Vagina (tissue), 2 donors: ENCODE results near the gene ANKRD39. TPM values are rescaled to one million over a fixed set of nuclear protein-coding genes. Genes with fewer than 3 reads are reported as not detected.

Experiments used
- DNase-seq, 2 donors: peaks; one replicate each; pipeline ENCODE4 v3.0.0-alpha.2; 2017; ENCODE audit errors: extremely low spot score in 2 of 2
- H3K27ac ChIP-seq: fragments of 200-600 bp; sonication (generic); one replicate; pipeline ENCODE4 v1.5.1; 2019
- H3K27me3 ChIP-seq: fragments of 200-600 bp; sonication (generic); one replicate; pipeline ENCODE4 v1.5.1; 2019
- H3K36me3 ChIP-seq, 2 donors: fragments of 200-600 bp; sonication (generic); one replicate each; pipeline ENCODE4 v1.5.1; 2017 to 2019
- H3K4me1 ChIP-seq: fragments of 200-600 bp; sonication (generic); one replicate; pipeline ENCODE4 v1.5.1; 2019
- H3K4me3 ChIP-seq, 2 donors: fragments of 200-600 bp; sonication (generic); 1 replicate in 1 of 2; 2 replicates in 1 of 2; pipeline ENCODE4 v1.5.1; 2016 to 2019
- H3K9me3 ChIP-seq: fragments of 200-600 bp; sonication (generic); one replicate; pipeline ENCODE4 v1.5.1; 2019
- POLR2A ChIP-seq, 2 donors: fragments of 450-650 bp; IDR thresholded peaks; one replicate each; pipeline ENCODE4 v1.6.1; 2017; ENCODE audit warnings: antibody characterized with exemption in 2 of 2, mild to moderate bottlenecking in 2 of 2, moderate library complexity in 2 of 2
- POLR2AphosphoS5 ChIP-seq, 2 donors: sonication (generic); formaldehyde crosslinking; IDR thresholded peaks; one replicate each; pipeline ENCODE4 v1.9.0; 2017; ENCODE audit warnings: antibody characterized with exemption in 2 of 2, mild to moderate bottlenecking in 2 of 2, low read depth in 1 of 2; ENCODE audit not compliant: insufficient read depth in 1 of 2
- intact Hi-C: fragments of 100-400 bp; cut with DNase I; formaldehyde crosslinking; loops from one replicate; pipeline ENCODE4 v1.15.1; 2023
- microRNA counts, 2 donors: library from miRNA; unstranded; fragments of <30 nt; microRNA quantifications; one replicate each; lab custom pipeline; 2016 to 2017
- microRNA-seq: library from miRNA; unstranded; fragments of <30 nt; microRNA quantifications from one replicate; pipeline ENCODE4, GENCODE V29; 2017; ENCODE audit warnings: borderline number of aligned reads, borderline replicate concordance
- small RNA-seq: library from RNA; depleted of rRNA; stranded (forward); fragments of <200 nt; gene quantifications from one replicate; pipeline ENCODE3, GENCODE V24; 2016
- total RNA-seq: library from RNA; depleted of rRNA; stranded (reverse); fragments of >200 nt; gene quantifications from one replicate; pipeline ENCODE4 v1.2.3, GENCODE V29; 2016
- TF ChIP-seq, protein P1 (sequence below), 3 experiments: fragments of 450-650 bp in 2 of 3; fragments of 200-600 bp in 1 of 3; sonication (generic) in 1 of 3; IDR thresholded peaks; one replicate each; pipeline ENCODE4 v1.5.1; 2017 to 2019; ENCODE audit warnings: antibody characterized with exemption in 3 of 3, mild to moderate bottlenecking in 2 of 3, moderate library complexity in 2 of 3

Gene ANKRD39
- total RNA-seq, 1 donor from 2014 or later = 20.4 TPM

DNA sequence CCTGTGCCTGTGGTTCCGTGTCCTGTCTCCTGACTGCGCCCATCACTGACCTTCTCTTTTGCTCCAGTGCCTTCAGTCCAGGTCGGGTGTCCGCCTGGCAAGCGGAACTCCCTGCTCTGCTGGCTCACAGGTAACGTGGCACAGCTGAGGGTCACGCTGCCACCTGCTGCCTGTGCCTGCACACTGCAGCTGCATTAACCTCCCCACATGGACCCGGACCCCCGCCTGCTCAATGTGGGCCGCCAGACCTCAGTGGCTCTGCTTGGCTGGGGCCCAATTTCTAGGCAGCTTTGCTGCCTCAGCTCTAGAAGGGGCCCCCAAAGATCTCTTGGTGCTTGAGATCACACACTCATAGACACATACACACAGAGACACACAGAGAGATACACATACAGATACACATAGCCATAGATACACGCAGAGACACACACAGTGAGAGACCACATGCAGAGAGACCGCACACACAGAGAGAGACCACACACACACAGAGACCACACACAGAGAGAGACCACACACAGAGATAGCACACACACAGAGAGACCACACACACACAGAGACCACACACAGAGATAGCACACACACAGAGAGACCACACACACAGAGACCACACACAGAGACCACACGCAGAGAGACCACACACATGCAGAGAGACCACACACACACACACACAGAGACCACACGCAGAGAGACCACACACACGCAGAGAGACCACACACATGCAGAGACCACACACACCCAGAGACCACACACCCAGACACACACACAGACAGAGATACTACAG, 56.6 kb downstream of the ANKRD39 start:
- no peak overlapping the region for H3K27ac ChIP-seq

DNA sequence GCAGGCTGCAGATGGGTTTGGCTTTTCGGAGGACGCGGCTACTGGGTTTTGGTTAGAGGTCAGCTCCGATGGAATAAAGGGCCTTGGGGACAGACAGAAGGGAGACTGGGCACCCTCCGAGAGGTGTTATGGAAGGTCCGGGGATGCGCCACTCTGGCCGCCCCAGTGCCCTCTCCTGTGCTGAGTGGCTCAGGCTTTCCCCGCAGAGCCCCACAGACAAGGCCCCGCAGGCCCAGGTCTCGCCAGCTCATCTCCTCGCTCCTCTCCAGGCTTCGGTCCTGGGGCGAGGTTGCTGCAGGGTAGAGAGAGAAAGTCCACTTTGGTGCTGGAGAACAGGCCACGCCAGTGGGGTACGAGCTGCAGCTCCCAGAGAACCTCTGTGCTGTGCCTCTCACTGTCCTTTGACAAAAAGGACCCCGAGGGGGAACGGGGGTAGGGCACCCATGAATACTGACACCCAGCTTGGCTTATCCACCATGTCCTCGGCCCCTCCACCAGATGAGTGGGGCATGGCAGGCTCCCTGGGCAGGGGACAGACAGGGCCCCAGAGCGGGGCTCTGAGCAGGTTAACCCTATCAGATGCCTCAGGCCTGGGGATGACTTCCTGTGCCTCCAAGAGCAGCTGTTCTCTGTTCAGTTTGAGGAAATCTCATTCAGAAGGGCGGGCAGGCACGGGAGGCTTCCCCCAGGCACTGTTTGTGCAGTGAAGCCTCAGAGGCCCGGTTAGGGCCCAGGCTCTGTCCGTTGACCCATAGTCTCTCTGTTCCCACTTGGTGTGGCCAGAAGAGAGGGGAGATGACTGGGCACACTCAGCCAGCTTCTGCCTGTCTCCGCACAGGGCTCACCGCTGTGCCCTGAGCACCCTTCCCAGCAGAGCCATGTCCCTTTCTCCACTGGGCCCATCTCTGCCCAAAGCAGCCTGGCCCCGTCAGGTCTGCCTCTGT, 57.5 kb downstream of the ANKRD39 start:
- Histone ChIP-seq H3K4me3 (no peak overlapping the region), H3K27me3 (no peaks in the 10 kb centered on the region), H3K4me1 (peaks cover 8% of the 10 kb centered on the region), H3K36me3 (peaks cover 0 to 22% of the 10 kb centered on the region in 2 donors), H3K9me3 (no peaks in the 10 kb centered on the region), H3K27ac (no peak overlapping the region)
- intact Hi-C loops = no loop called here
- DNase-seq = no peak
- TF ChIP-seq POLR2AphosphoS5 (IDR thresholded peaks at IDR 0.05; ENCODE audit: insufficient read depth in 1 of 2, low read depth in 1 of 2) = no peak
- no peak for TF ChIP-seq POLR2A (IDR thresholded peaks at IDR 0.05)
- TF ChIP-seq, protein P1, sequence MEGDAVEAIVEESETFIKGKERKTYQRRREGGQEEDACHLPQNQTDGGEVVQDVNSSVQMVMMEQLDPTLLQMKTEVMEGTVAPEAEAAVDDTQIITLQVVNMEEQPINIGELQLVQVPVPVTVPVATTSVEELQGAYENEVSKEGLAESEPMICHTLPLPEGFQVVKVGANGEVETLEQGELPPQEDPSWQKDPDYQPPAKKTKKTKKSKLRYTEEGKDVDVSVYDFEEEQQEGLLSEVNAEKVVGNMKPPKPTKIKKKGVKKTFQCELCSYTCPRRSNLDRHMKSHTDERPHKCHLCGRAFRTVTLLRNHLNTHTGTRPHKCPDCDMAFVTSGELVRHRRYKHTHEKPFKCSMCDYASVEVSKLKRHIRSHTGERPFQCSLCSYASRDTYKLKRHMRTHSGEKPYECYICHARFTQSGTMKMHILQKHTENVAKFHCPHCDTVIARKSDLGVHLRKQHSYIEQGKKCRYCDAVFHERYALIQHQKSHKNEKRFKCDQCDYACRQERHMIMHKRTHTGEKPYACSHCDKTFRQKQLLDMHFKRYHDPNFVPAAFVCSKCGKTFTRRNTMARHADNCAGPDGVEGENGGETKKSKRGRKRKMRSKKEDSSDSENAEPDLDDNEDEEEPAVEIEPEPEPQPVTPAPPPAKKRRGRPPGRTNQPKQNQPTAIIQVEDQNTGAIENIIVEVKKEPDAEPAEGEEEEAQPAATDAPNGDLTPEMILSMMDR (IDR thresholded peaks at IDR 0.05) = no peak

More for the DNA sequence above, 56.6 kb downstream of the ANKRD39 start:
- Histone ChIP-seq H3K4me3 (no peak overlapping the region), H3K27me3 (no peaks in the 10 kb centered on the region), H3K36me3 (peaks cover 0 to 22% of the 10 kb centered on the region in 2 donors), H3K9me3 (no peaks in the 10 kb centered on the region), H3K4me1 (peaks cover 8% of the 10 kb centered on the region)
- TF ChIP-seq POLR2AphosphoS5 (IDR thresholded peaks at IDR 0.05; ENCODE audit: insufficient read depth in 1 of 2, low read depth in 1 of 2) (peak in 1 of 2 donors; percentile 14), POLR2A (IDR thresholded peaks at IDR 0.05) (no peak)
- TF ChIP-seq, protein P1 (IDR thresholded peaks at IDR 0.05) = peak; percentile 30 to 72 (median 60)
- intact Hi-C loops = no loop called here
- no peak for DNase-seq

DNA sequence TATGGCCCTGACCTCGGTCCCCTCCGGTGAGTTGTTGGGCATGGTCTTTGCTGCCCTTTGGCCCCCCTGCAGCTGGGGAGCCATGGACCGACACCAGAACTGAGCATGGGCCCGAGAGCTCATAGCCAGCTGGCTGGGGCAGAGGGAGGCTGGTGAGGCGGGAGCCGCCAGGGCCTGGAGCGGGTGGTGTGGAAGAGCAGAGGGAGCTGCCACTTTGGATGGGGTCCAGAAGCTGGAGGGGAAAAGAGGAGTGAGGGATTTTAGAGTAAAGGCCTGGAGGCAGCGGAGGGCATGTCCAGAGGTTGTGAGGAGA, 58.2 kb downstream of the ANKRD39 start:
- DNase-seq = no peak
- Histone ChIP-seq H3K36me3 (peaks cover 0 to 22% of the 10 kb centered on the region in 2 donors), H3K27ac (no peak overlapping the region), H3K9me3 (no peaks in the 10 kb centered on the region), H3K4me3 (no peak overlapping the region), H3K4me1 (peaks cover 8% of the 10 kb centered on the region), H3K27me3 (no peaks in the 10 kb centered on the region)
- intact Hi-C loops = no loop called here
- TF ChIP-seq POLR2AphosphoS5 (IDR thresholded peaks at IDR 0.05; ENCODE audit: insufficient read depth in 1 of 2, low read depth in 1 of 2) (no peak), POLR2A (IDR thresholded peaks at IDR 0.05) (no peak)
- TF ChIP-seq, protein P1 (IDR thresholded peaks at IDR 0.05) = no peak

DNA sequence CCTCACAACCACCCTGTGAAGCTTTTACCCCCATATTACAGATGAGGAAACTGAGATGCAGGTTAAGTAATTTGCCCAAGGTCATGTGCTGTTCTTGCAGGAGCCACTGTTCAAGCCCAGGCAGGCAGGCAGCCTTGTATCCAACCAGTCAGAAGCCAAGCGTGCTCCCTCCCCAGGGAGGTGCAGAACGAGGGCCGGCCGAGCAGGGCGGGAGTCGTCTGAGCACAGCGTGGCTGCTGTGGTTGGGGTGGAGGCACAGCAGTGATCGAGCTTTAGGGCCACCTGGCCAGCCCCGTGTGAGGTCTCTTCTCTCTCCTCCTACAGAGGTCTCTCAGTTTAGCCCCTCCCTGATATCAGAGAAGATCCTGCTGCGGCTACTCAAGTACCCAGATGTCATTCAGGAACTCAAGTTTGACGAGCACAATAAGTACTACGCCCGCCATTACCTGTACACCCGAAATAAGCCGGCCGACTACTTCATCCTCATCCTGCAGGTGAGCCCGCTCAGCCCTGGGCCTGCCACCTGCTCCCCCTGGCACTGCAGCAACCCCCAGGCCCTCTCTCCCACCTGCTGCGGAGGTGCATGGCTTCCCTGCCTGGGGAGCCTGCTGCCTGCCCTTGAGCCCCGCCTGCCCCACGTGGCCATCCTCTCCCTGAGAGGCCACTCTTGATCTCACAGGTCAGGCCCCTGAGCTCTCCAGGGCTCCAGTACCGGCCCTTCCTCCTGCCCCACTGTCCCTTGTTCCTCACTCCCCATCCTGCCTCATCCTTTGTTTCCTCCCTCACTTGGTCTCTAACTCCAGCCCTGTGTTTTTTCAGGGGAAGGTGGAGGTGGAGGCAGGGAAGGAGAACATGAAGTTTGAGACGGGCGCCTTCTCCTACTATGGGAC, 58.8 kb downstream of the ANKRD39 start:
- Histone ChIP-seq H3K4me1 (peaks cover 8% of the 10 kb centered on the region), H3K36me3 (peaks cover 0 to 22% of the 10 kb centered on the region in 2 donors), H3K27me3 (no peaks in the 10 kb centered on the region), H3K27ac (no peak overlapping the region), H3K4me3 (no peak overlapping the region), H3K9me3 (no peaks in the 10 kb centered on the region)
- TF ChIP-seq POLR2A (IDR thresholded peaks at IDR 0.05) = no peak
- intact Hi-C loops = no loop called here
- DNase-seq = no peak

MicroRNAs within 50 kb of the gene (microRNA counts, 767-probe panel; counts per million panel counts)
- microRNA hsa-miR-3127-5p (lab: Ali Mortazavi, UCI) = 238 to 261 counts per million in 2 donors

Small RNA genes lying within 50 kb of the gene (microRNA-seq; reads per million reads assigned to microRNA genes)
- not detected for gene MIR3127

Small RNA genes lying within 50 kb of the gene (small RNA-seq; reads per million reads assigned to genes)
- 0.69 reads per million for gene MIR3127

Other genes with a start within 250 kb of the ANKRD39 start
- 41.7 TPM for gene KANSL3, start 219.7 kb downstream of the ANKRD39 start, total RNA-seq
- gene FER1L5, start 215.3 kb downstream of the ANKRD39 start, total RNA-seq = 0.74 TPM
- 13.0 TPM for gene LMAN2L, start 118.0 kb downstream of the ANKRD39 start, total RNA-seq
- 8.3 TPM for gene CNNM4, start 97.1 kb downstream of the ANKRD39 start, total RNA-seq
- gene CNNM3, start 41.7 kb downstream of the ANKRD39 start, total RNA-seq = 16.5 TPM
- gene ANKRD23, start 14.0 kb downstream of the ANKRD39 start, total RNA-seq = 0.98 TPM
- gene SEMA4C, start 12.1 kb upstream of the ANKRD39 start, total RNA-seq = 60.6 TPM
- not detected for gene FAM178B, start 128.6 kb upstream of the ANKRD39 start, total RNA-seq
- gene FAHD2B, start 236.9 kb upstream of the ANKRD39 start, total RNA-seq = 28.2 TPM